ENCODE results near the gene MVB12B.

DNA sequence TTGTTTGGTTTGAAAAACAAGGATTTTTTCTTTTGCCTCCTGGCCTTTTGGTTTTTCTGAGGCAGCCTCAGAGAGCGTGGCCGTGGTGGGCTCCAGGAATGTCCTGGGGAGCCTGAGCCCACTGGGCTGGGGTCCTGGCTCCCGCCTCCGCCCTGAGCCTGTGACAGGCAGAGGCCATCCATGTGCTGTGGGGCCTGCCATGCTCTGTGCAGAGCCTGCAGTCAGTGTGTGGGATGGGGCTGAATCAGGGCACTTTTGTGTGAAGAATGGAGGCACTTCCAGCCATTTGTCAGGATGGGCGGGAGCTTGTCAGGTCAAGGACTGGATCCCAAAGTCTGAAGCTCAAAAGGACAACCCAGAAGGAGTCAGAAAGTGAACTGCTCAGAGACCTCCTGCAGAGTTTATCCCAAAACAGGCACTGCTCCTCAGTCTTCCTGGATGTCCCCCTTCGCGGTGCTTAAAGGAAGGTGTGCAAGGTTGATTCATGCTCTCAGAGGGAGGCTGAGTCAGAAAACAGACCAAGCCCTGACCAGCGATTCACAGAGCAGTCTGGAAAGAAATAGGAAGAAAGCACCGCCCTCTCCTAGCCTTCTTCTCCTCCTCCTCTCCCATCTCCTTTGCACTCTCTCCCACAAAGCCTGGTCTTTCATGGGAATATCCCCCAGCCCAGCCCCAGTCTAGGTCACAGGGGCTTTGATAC is 53.2 kb downstream of the MVB12B start:
- TF ChIP-seq RAD21 (IDR thresholded peaks at IDR 0.05; ENCODE audit: low read depth) (no peak), EP300 (IDR thresholded peaks at IDR 0.05; ENCODE audit: borderline replicate concordance) (no peak), NFIC (IDR thresholded peaks at IDR 0.05) (no peak), YY1 (IDR thresholded peaks at IDR 0.05; ENCODE audit: low read depth) (no peak), FOXM1 (IDR thresholded peaks at IDR 0.05; ENCODE audit: borderline replicate concordance, low read depth) (no peak)
- TF ChIP-seq, protein P1, sequence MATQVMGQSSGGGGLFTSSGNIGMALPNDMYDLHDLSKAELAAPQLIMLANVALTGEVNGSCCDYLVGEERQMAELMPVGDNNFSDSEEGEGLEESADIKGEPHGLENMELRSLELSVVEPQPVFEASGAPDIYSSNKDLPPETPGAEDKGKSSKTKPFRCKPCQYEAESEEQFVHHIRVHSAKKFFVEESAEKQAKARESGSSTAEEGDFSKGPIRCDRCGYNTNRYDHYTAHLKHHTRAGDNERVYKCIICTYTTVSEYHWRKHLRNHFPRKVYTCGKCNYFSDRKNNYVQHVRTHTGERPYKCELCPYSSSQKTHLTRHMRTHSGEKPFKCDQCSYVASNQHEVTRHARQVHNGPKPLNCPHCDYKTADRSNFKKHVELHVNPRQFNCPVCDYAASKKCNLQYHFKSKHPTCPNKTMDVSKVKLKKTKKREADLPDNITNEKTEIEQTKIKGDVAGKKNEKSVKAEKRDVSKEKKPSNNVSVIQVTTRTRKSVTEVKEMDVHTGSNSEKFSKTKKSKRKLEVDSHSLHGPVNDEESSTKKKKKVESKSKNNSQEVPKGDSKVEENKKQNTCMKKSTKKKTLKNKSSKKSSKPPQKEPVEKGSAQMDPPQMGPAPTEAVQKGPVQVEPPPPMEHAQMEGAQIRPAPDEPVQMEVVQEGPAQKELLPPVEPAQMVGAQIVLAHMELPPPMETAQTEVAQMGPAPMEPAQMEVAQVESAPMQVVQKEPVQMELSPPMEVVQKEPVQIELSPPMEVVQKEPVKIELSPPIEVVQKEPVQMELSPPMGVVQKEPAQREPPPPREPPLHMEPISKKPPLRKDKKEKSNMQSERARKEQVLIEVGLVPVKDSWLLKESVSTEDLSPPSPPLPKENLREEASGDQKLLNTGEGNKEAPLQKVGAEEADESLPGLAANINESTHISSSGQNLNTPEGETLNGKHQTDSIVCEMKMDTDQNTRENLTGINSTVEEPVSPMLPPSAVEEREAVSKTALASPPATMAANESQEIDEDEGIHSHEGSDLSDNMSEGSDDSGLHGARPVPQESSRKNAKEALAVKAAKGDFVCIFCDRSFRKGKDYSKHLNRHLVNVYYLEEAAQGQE (IDR thresholded peaks at IDR 0.05; ENCODE audit: low read depth), result no peak

Measured in Ishikawa (cell line).